Measurements from ENCODE around the gene GOLGA6L26. TPM values are rescaled to one million over a fixed set of nuclear protein-coding genes. Genes with fewer than 3 reads are reported as not detected.
"Not testable (repeated sequence)": the region's sequence is repeated elsewhere in the genome, so short reads cannot be mapped to it uniquely, and the experiment has no call there.

The GOLGA6L26 gene, protein sequence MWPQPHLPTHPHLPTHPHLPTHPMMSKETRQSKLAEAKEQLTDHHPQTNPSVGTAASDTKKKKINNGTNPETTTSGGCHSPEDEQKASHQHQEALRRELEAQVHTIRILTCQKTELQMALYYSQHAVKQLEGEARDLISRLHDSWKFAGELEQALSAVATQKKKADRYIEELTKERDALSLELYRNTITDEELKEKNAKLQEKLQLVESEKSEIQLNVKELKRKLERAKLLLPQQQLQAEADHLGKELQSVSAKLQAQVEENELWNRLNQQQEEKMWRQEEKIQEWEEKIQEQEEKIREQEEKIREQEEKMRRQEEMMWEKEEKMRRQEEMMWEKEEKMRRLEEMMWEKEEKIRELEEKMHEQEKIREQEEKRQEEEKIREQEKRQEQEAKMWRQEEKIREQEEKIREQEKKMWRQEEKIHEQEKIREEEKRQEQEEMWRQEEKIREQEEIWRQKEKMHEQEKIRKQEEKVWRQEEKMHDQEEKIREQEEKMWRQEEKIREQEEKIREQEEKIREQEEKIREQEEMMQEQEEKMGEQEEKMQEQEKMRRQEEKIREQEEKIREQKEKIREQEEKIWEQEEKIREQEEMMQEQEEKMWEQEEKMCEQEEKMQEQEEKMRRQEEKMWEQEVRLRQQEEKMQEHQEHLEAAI
- not detected in 2 replicates for total RNA-seq

GRCh38 chr15:23334096-23334495, at the start of gene GOLGA6L26:
Gene GOLGA6L26 (minus strand): TSS chr15:23334196. CDS start chr15:23334135, 61 bp downstream.
- DNase-seq (ENCODE audit: low read depth in 2 of 2), result not testable (repeated sequence)

GRCh38 chr15:23381192-23381591, 47.2 kb upstream of the GOLGA6L26 start:
- DNase-seq (ENCODE audit: low read depth in 2 of 2), result not testable (repeated sequence)

GRCh38 chr15:23380700-23381099, 46.7 kb upstream of the GOLGA6L26 start:
- not testable (repeated sequence) for DNase-seq (ENCODE audit: low read depth in 2 of 2)

GRCh38 chr15:23378946-23379345, 45.0 kb upstream of the GOLGA6L26 start:
- DNase-seq (ENCODE audit: low read depth in 2 of 2), result not testable (repeated sequence)

GRCh38 chr15:23374226-23374625, 40.2 kb upstream of the GOLGA6L26 start:
- not testable (repeated sequence) for DNase-seq (ENCODE audit: low read depth in 2 of 2)

DNA sequence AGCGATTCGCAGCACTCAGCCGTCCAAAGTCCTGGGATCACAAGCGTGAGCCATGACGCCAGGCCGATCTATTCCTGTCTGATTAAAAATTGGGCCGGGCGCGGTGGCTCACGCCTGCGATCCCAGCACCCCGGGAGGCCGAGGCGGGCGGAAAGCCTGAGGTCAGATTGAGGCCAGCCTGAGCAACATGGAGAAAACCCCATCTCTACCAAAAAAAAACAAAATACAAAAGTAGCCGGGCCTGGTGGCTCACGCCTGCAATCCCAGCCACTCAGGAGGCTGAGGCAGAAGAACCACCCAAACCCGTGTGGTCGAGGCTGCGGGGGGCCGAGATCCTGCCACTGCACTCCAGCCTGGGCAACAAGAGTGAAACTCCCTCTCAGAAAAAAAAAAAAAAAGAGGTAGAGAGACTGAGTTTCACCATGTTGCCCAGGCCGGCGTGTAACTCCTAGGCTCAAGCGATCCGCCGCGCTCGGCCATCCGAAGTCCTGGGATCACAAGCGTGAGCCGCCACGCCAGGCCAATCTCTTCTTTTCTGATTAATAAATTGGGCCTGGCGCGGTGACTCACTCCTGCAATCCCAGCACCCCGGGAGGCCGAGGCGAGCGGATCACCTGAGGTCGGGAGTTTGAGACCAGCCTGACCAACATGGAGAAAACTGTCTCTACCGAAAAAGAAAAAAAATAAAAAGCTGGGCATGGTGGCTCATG, 39.0 kb upstream of the GOLGA6L26 start:
- not testable (repeated sequence) for DNase-seq (ENCODE audit: low read depth in 2 of 2)

DNA sequence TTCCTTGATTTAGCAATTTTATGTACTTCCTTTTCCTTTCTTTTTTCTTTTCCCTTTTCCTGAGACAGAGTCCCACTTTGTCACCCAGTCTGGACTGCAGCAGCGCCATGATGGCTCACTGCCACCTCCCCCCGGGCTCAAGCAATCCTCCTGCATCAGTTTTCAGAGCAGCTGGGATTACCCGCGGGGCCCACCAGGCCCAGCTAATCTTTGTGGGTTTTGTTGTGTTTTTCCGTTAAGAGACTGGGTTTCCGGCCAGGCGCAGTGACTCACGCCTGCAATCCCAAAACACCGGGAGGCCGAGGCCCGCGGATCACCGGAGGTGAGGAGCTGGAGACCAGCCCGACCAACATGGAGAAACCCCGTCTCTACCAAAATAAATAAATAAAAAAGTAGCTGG, 38.3 kb upstream of the GOLGA6L26 start:
- peak; percentile 6 to 14 for DNase-seq (ENCODE audit: low read depth in 2 of 2)

GRCh38 chr15:23371868-23372267, 37.9 kb upstream of the GOLGA6L26 start:
- DNase-seq (ENCODE audit: low read depth in 2 of 2), result not testable (repeated sequence)

DNA sequence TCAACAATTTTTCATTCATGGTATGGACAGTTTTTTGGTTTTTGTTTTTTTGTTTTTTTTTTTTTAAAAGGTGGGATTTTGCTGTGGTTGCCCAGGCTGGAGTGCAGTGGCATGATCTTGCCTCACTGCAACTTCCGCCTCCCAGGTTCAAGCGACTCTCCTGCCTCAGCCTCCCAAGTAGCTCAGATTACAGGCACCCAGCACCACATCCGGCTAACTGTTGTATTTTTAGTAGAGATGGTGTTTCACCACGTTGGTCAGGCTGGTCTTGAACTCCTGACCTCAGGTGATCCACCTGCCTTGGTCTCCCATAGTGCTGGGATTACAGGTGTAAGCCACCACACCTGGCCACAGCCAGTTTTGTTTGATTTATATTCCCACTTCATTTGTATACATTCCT, 37.1 kb upstream of the GOLGA6L26 start:
- DNase-seq (ENCODE audit: low read depth in 2 of 2), result not testable (repeated sequence)

GRCh38 chr15:23370578-23370977, 36.6 kb upstream of the GOLGA6L26 start:
- DNase-seq (ENCODE audit: low read depth in 2 of 2), result no peak

- DNase-seq (ENCODE audit: low read depth in 2 of 2), result not testable (repeated sequence)
Observed at GRCh38 chr15:23364261-23364660, 30.3 kb upstream of the GOLGA6L26 start.

- not testable (repeated sequence) for DNase-seq (ENCODE audit: low read depth in 2 of 2)
Observed at GRCh38 chr15:23362622-23363021, 28.6 kb upstream of the GOLGA6L26 start.

- not testable (repeated sequence) for DNase-seq (ENCODE audit: low read depth in 2 of 2)
Observed at GRCh38 chr15:23354448-23354847, 20.5 kb upstream of the GOLGA6L26 start, which contains the start of gene GOLGA8S. Gene GOLGA8S (plus strand): TSS chr15:23354748. CDS start chr15:23354810, 62 bp downstream.

- DNase-seq (ENCODE audit: low read depth in 2 of 2), result not testable (repeated sequence)
Observed at GRCh38 chr15:23311233-23311632, 22.8 kb downstream of the GOLGA6L26 start.

DNA sequence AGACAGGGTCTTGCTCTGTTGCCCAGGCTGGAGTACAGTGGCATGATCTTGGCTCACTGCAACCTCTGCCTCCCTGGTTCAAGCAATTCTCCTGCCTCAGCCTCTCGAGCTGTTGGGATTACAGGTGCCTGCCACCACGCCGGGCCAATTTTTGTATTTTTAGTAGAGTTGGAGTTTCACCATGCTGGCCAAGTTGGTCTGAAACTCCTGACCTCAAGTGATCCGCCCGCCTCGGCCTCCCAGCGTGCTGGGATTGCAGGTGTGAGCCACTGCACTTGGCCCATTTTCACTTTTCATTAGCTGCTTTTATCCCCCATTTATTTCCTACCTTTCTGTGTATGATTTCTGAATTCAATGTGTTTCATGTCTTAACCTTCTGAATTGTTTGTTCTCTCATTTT, 28.1 kb downstream of the GOLGA6L26 start:
- DNase-seq (ENCODE audit: low read depth in 2 of 2), result not testable (repeated sequence)

DNA sequence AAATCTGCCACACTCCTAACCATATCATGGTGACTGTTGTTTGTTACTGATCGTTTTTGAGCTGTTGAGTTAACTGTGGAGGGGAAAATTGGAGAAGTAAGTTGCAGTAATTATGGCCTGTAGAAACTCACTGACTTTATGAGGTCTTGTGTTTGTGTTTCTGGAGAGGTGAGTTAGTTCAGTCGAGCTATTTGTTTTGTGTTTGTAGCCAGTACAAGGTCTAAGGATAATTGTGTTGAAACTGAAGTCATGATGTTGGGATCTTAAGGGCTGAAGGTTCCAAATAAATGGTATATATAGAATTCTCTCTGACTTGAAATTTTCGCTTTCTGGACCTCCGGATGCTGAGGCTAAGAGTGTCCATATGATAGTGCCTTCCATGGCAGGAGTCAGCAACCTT, 29.2 kb downstream of the GOLGA6L26 start:
- DNase-seq (ENCODE audit: low read depth in 2 of 2), result not testable (repeated sequence)

DNA sequence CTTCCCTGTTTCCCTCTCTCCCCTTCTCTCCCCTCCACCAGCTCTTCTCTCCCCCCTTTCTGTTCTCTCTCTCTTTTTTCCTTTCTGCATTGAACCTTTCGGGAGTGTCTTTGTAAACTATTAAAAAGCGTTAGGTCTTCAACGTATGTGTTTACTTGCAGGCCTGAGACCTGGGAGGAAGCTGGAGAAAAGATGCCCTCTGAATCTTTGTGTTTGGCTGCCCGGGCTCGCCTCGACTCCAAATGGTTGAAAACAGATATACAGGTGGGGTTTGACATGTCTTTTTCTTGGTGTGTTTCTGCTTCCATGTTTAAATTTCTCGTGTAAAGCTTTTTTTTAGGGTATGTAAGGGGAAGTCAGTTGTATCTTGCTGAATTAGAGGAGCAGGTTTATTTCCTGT, 29.7 kb downstream of the GOLGA6L26 start:
- DNase-seq (ENCODE audit: low read depth in 2 of 2), result not testable (repeated sequence)

DNA sequence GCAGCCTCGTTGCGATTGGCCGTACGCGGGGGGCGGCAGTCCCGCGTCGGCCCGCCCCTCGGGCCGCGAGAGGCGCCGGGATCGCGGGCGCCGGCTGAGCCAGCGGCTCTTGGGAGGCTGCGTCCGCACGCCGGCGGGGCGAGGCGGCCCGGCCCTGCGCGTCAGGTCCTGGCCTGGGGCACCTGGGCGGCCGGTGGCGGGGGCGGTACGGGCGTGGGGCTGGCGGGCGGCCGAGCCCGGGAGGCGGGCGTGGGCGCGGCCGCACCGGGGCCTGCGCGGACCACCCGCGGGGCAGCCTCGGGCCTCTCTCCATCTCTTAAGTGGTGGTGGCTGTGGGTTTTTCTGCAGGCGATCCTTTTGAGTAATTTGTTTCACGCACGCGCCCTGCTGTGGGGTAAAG, 30.3 kb downstream of the GOLGA6L26 start:
- DNase-seq (ENCODE audit: low read depth in 2 of 2), result peak in 1 of 2 donors; percentile 63

- DNase-seq (ENCODE audit: low read depth in 2 of 2), result not testable (repeated sequence)
Observed at GRCh38 chr15:23303246-23303645, 30.8 kb downstream of the GOLGA6L26 start.
